Body of pancreas (tissue), 4 donors: ENCODE data around the gene LRRC8C. TPM values are rescaled to one million over a fixed set of nuclear protein-coding genes. Genes with fewer than 3 reads are reported as not detected.

Experiments used
- ATAC-seq: fragments of 150-250 bp; one replicate; pipeline ENCODE4 v1.9.1; 2016
- DNase-seq, 4 donors: peaks; one replicate each; pipeline ENCODE4 v3.0.0-alpha.2; 2019
- H3K27ac ChIP-seq, 4 donors: fragments of 200-600 bp; sonication (generic); 1 replicate in 3 of 4; 2 replicates in 1 of 4; pipeline versions ENCODE4 v1.5.1 to v1.6.1; 2016 to 2019; ENCODE audit warnings: mild to moderate bottlenecking in 1 of 4, mixed read lengths in 1 of 4, moderate library complexity in 1 of 4
- H3K27me3 ChIP-seq, 2 donors: fragments of 200-600 bp; sonication (generic); one replicate each; pipeline ENCODE4 v1.6.0; 2016; ENCODE audit warnings: mild to moderate bottlenecking in 1 of 2
- H3K36me3 ChIP-seq, 2 donors: fragments of 200-600 bp; sonication (generic); replicated peaks in 1 of 2; 2 replicates each; pipeline ENCODE4 v1.5.1; 2016; ENCODE audit warnings: low read depth in 2 of 2; ENCODE audit not compliant: insufficient read depth in 1 of 2
- H3K4me1 ChIP-seq: fragments of 200-600 bp; sonication (generic); one replicate; pipeline ENCODE4 v1.6.0; 2016
- H3K4me3 ChIP-seq, 2 donors: fragments of 200-600 bp; sonication (generic); 1 replicate in 1 of 2; 2 replicates in 1 of 2; pipeline ENCODE4 v1.5.1; 2016 to 2019
- H3K9me3 ChIP-seq, 3 donors: fragments of 200-600 bp; sonication (generic); 1 replicate in 2 of 3; 2 replicates in 1 of 3; pipeline ENCODE4 v1.5.1; 2016
- CTCF ChIP-seq, 7 experiments: fragments of 450-650 bp in 4 of 7; fragments of 200-600 bp in 3 of 7; sonication (generic) in 3 of 7; IDR thresholded peaks; one replicate each; pipeline ENCODE4 v1.5.1; 2016 to 2019; ENCODE audit warnings: antibody characterized with exemption in 7 of 7
- POLR2A ChIP-seq, 3 donors: fragments of 450-650 bp; IDR thresholded peaks; one replicate each; pipeline ENCODE4 v1.6.1; 2016; ENCODE audit warnings: antibody characterized with exemption in 3 of 3, mild to moderate bottlenecking in 2 of 3
- WGBS, 2 donors: methylation state at CpG; one replicate each; pipeline ENCODE4 v1.1.5; 2017; 5-methylcytosine and 5-hydroxymethylcytosine counted together
- intact Hi-C: fragments of 100-400 bp; cut with DNase I; formaldehyde crosslinking; loops from one replicate; pipeline ENCODE4 v1.15.1; 2023
- total RNA-seq, 2 donors: library from RNA; depleted of rRNA; stranded (reverse); fragments of >200 nt; gene quantifications; one replicate each; pipeline ENCODE4 v1.1.0, GENCODE V29; 2016

Gene LRRC8C
- total RNA-seq, 2 donors from 2014 or later: 3.4 to 4.6 TPM

GRCh38 chr1:89637496-89637895 lies 4.6 kb downstream of the LRRC8C start:
- DNase-seq (no peak), ATAC-seq (no peak)
- H3K4me3 ChIP-seq: no peak overlapping the region
- H3K27ac ChIP-seq: no peak overlapping the region
- TF ChIP-seq CTCF (IDR thresholded peaks at IDR 0.05) (no peak), POLR2A (IDR thresholded peaks at IDR 0.05) (no peak)
- intact Hi-C loops: no loop called here
- peaks cover 9% of the 10 kb centered on the region for H3K4me1 ChIP-seq
- no peaks in the 10 kb centered on the region for H3K36me3 ChIP-seq
- no peaks in the 10 kb centered on the region for H3K27me3 ChIP-seq
- H3K9me3 ChIP-seq: no peaks in the 10 kb centered on the region

- Histone ChIP-seq H3K36me3 (no peaks in the 10 kb centered on the region), H3K27ac (no peak overlapping the region), H3K4me3 (no peak overlapping the region), H3K9me3 (no peaks in the 10 kb centered on the region), H3K27me3 (no peaks in the 10 kb centered on the region), H3K4me1 (no peaks in the 10 kb centered on the region)
- ATAC-seq (no peak), DNase-seq (no peak)
- intact Hi-C loops: no loop called here
- TF ChIP-seq CTCF (IDR thresholded peaks at IDR 0.05) (no peak), POLR2A (IDR thresholded peaks at IDR 0.05) (no peak)
These were observed 7.5 kb downstream of the LRRC8C start for GRCh38 chr1:89640440-89640839.

GRCh38 chr1:89641781-89642180 lies 8.9 kb downstream of the LRRC8C start:
- no peaks in the 10 kb centered on the region for H3K4me1 ChIP-seq
- H3K27ac ChIP-seq: no peak overlapping the region
- ATAC-seq: no peak
- H3K36me3 ChIP-seq: no peaks in the 10 kb centered on the region
- no peak for DNase-seq
- WGBS, 2 donors: 79 to 82% methylated on average over 4 of the region's 4 CpGs
- no peaks in the 10 kb centered on the region for H3K27me3 ChIP-seq
- intact Hi-C loops: no loop called here
- TF ChIP-seq CTCF (IDR thresholded peaks at IDR 0.05) (no peak), POLR2A (IDR thresholded peaks at IDR 0.05) (no peak)
- no peak overlapping the region for H3K4me3 ChIP-seq
- H3K9me3 ChIP-seq: no peaks in the 10 kb centered on the region

- H3K27ac ChIP-seq: no peak overlapping the region
- DNase-seq: no peak
- no peak for ATAC-seq
- H3K9me3 ChIP-seq: no peaks in the 10 kb centered on the region
- H3K36me3 ChIP-seq: no peaks in the 10 kb centered on the region
- intact Hi-C loops: no loop called here
- H3K4me3 ChIP-seq: no peak overlapping the region
- no peak for TF ChIP-seq CTCF (IDR thresholded peaks at IDR 0.05)
- no peak for TF ChIP-seq POLR2A (IDR thresholded peaks at IDR 0.05)
- WGBS, 2 donors: 81 to 86% methylated on average over 2 of the region's 2 CpGs
- H3K4me1 ChIP-seq: no peaks in the 10 kb centered on the region
- H3K27me3 ChIP-seq: no peaks in the 10 kb centered on the region
These were observed 10.7 kb downstream of the LRRC8C start for GRCh38 chr1:89643577-89643976.

GRCh38 chr1:89644119-89644814 lies 11.3 kb downstream of the LRRC8C start:
- intact Hi-C loops: no loop called here
- TF ChIP-seq POLR2A (IDR thresholded peaks at IDR 0.05) (no peak), CTCF (IDR thresholded peaks at IDR 0.05) (no peak)
- ATAC-seq (no peak), DNase-seq (no peak)
- H3K27me3 ChIP-seq: no peaks in the 10 kb centered on the region
- 84 to 90% methylated on average over 9 of the region's 9 CpGs for WGBS, 2 donors
- no peak overlapping the region for H3K4me3 ChIP-seq
- H3K4me1 ChIP-seq: no peaks in the 10 kb centered on the region
- no peaks in the 10 kb centered on the region for H3K36me3 ChIP-seq
- H3K9me3 ChIP-seq: no peaks in the 10 kb centered on the region
- no peak overlapping the region for H3K27ac ChIP-seq
